ENCODE results near the gene GABBR2.

Gene GABBR2

GRCh38 chr9:98404237-98404636, 304.5 kb downstream of the GABBR2 start:
- no peak for DNase-seq
- no peaks in the 10 kb centered on the region for H3K9me2 ChIP-seq (replicated peaks; ENCODE audit: insufficient read depth, low read length)
- no peaks in the 10 kb centered on the region for H3K36me3 ChIP-seq (replicated peaks; ENCODE audit: insufficient read depth, low read length)
- TF ChIP-seq CTCF (IDR thresholded peaks at IDR 0.05; ENCODE audit: low read length), result no peak
- TF ChIP-seq EZH2phosphoT487 (IDR thresholded peaks at IDR 0.05; ENCODE audit: low read length), result no peak
- TF ChIP-seq EZH2 (optimal IDR thresholded peaks at IDR 0.05; ENCODE audit: low read depth, low read length), result no peak
- H2AFZ ChIP-seq (ENCODE audit: low read length), result no peak overlapping the region
- no peaks in the 10 kb centered on the region for H3K9me3 ChIP-seq (replicated peaks; ENCODE audit: insufficient read depth, low read length)
- H3K4me1 ChIP-seq (ENCODE audit: low read length), result no peaks in the 10 kb centered on the region
- H3K27ac ChIP-seq (ENCODE audit: low read length), result no peak overlapping the region
- H3K9ac ChIP-seq (ENCODE audit: low read length), result no peak overlapping the region
- no peak overlapping the region for H3K4me2 ChIP-seq (ENCODE audit: low read depth, low read length)
- H3K4me3 ChIP-seq (ENCODE audit: low read length), result no peak overlapping the region
- no peaks in the 10 kb centered on the region for H3K79me2 ChIP-seq (ENCODE audit: low read length)
- no peaks in the 10 kb centered on the region for H3K27me3 ChIP-seq (replicated peaks; ENCODE audit: insufficient read depth, low read length)
- H3F3A ChIP-seq (ENCODE audit: insufficient read depth, low read length), result no peaks in the 10 kb centered on the region
- no peaks in the 10 kb centered on the region for H4K20me1 ChIP-seq (ENCODE audit: insufficient read depth, low read length)

DNA sequence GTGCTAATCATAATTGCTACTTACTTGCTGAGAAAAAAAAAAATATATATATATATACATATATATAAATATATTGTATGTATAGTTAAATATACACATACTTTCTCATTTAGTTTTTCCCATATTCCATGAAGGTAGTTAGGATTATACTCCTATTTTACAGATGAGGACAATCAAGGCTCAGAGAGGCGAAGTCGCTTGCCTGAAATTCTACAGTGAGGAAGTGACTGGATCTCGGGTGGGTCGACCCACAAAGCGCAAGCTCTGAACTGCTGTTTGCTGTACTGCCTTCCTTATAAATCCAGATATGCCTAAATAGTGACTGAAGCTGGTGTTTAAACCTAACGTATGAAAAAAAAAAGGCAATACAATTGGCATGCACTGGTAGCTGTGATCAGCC, 305.0 kb downstream of the GABBR2 start:
- Histone ChIP-seq H3K4me1 (ENCODE audit: low read length) (no peaks in the 10 kb centered on the region), H2AFZ (ENCODE audit: low read length) (no peak overlapping the region), H3K9me3 (replicated peaks; ENCODE audit: insufficient read depth, low read length) (no peaks in the 10 kb centered on the region), H3K4me2 (ENCODE audit: low read depth, low read length) (no peak overlapping the region), H3K36me3 (replicated peaks; ENCODE audit: insufficient read depth, low read length) (no peaks in the 10 kb centered on the region), H3K27ac (ENCODE audit: low read length) (no peak overlapping the region), H3K79me2 (ENCODE audit: low read length) (no peaks in the 10 kb centered on the region), H3K27me3 (replicated peaks; ENCODE audit: insufficient read depth, low read length) (no peaks in the 10 kb centered on the region), H3F3A (ENCODE audit: insufficient read depth, low read length) (no peaks in the 10 kb centered on the region), H4K20me1 (ENCODE audit: insufficient read depth, low read length) (no peaks in the 10 kb centered on the region), H3K4me3 (ENCODE audit: low read length) (no peak overlapping the region), H3K9ac (ENCODE audit: low read length) (no peak overlapping the region), H3K9me2 (replicated peaks; ENCODE audit: insufficient read depth, low read length) (no peaks in the 10 kb centered on the region)
- no peak for DNase-seq
- TF ChIP-seq EZH2 (optimal IDR thresholded peaks at IDR 0.05; ENCODE audit: low read depth, low read length) (no peak), CTCF (IDR thresholded peaks at IDR 0.05; ENCODE audit: low read length) (no peak), EZH2phosphoT487 (IDR thresholded peaks at IDR 0.05; ENCODE audit: low read length) (no peak)

GRCh38 chr9:98402019-98402840, 306.5 kb downstream of the GABBR2 start:
- H3K9me3 ChIP-seq (replicated peaks; ENCODE audit: insufficient read depth, low read length), result no peaks in the 10 kb centered on the region
- H3K79me2 ChIP-seq (ENCODE audit: low read length), result no peaks in the 10 kb centered on the region
- H3K27me3 ChIP-seq (replicated peaks; ENCODE audit: insufficient read depth, low read length), result no peaks in the 10 kb centered on the region
- H3K9ac ChIP-seq (ENCODE audit: low read length), result no peak overlapping the region
- DNase-seq, result no peak
- H3K27ac ChIP-seq (ENCODE audit: low read length), result no peak overlapping the region
- H3K4me2 ChIP-seq (ENCODE audit: low read depth, low read length), result no peak overlapping the region
- no peaks in the 10 kb centered on the region for H3K4me1 ChIP-seq (ENCODE audit: low read length)
- TF ChIP-seq EZH2 (optimal IDR thresholded peaks at IDR 0.05; ENCODE audit: low read depth, low read length), result no peak
- no peak for TF ChIP-seq CTCF (IDR thresholded peaks at IDR 0.05; ENCODE audit: low read length)
- no peak for TF ChIP-seq EZH2phosphoT487 (IDR thresholded peaks at IDR 0.05; ENCODE audit: low read length)
- H3F3A ChIP-seq (ENCODE audit: insufficient read depth, low read length), result no peaks in the 10 kb centered on the region
- no peaks in the 10 kb centered on the region for H3K9me2 ChIP-seq (replicated peaks; ENCODE audit: insufficient read depth, low read length)
- no peaks in the 10 kb centered on the region for H4K20me1 ChIP-seq (ENCODE audit: insufficient read depth, low read length)
- no peak overlapping the region for H3K4me3 ChIP-seq (ENCODE audit: low read length)
- H3K36me3 ChIP-seq (replicated peaks; ENCODE audit: insufficient read depth, low read length), result no peaks in the 10 kb centered on the region
- no peak overlapping the region for H2AFZ ChIP-seq (ENCODE audit: low read length)

Measured in MM.1S (cell line).